Neuron (in vitro differentiated cells): Measurements from ENCODE around the gene NRN1.
"Not testable (repeated sequence)": the region's sequence is repeated elsewhere in the genome, so short reads cannot be mapped to it uniquely, and the experiment has no call there.

Experiments
- H2AFZ ChIP-seq: one replicate; pipeline ENCODE4 v1.6.1; 2013; ENCODE audit warnings: low read depth, mild to moderate bottlenecking, inconsistent platforms, low read length, moderate library complexity
- H3K27me3 ChIP-seq: one replicate; pipeline ENCODE4 v1.6.1; 2013; ENCODE audit warnings: low read length; ENCODE audit not compliant: insufficient read depth
- H3K36me3 ChIP-seq: one replicate; pipeline ENCODE4 v1.6.1; 2013; ENCODE audit warnings: low read length; ENCODE audit not compliant: insufficient read depth
- H3K4me1 ChIP-seq: one replicate; pipeline ENCODE4 v1.6.1; 2013; ENCODE audit warnings: low read length; ENCODE audit not compliant: insufficient read depth
- H3K4me3 ChIP-seq: 2 replicates; pipeline ENCODE4 v1.5.1; 2013; ENCODE audit warnings: mild to moderate bottlenecking, low read length, moderate library complexity
- H3K9me3 ChIP-seq: one replicate; pipeline ENCODE4 v1.6.1; 2013; ENCODE audit warnings: low read length

NRN1 gene

DNA sequence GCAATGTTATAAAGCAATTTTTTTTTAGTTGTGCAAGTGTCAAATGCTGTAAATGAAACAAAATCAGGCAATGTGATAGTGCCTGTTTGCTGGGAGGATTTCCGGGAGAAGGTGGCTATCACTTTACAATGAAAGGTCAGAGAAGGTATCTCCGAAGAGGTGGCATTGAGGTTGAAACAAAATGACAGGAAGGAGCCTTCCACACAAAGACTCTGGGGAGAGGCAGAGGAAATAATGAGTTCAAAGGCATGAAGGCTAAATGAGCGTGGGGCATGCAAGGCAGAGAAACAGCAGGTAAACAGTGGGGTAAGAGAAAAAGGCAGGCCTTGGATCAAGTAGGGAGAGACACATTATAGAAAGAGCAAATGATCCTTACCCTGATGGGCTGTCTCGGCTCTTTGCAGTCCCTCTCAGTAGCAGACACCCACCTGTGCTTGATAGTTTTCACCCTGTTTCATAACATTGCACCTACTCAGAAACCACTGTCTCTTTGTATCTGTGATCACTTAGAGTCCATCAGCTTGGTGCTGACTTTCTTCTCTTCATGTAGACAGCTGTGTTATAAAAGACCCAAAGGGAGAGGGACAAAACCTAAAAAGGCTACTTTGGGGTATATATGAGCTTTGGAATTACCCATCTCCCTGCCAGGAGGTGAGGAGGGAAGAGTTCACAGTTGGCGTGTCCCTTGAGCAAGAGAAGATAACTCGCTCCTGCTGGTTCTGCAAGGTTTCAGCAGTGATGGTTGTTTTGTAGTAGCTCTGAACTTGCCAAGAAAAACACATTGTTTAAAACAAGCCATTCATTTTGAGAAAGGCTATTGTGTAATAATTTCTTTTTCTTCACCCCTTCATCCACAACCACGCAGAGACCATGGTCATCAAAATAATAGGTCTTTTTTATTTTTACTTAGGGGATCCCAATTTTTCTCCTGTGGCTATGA lies 22.3 kb downstream of the NRN1 start:
- no peaks in the 10 kb centered on the region for H3K4me1 ChIP-seq
- no peak overlapping the region for H2AFZ ChIP-seq
- no peak overlapping the region for H3K4me3 ChIP-seq
- H3K27me3 ChIP-seq: peaks cover 8% of the 10 kb centered on the region
- no peaks in the 10 kb centered on the region for H3K36me3 ChIP-seq
- peaks cover 2% of the 10 kb centered on the region for H3K9me3 ChIP-seq

DNA sequence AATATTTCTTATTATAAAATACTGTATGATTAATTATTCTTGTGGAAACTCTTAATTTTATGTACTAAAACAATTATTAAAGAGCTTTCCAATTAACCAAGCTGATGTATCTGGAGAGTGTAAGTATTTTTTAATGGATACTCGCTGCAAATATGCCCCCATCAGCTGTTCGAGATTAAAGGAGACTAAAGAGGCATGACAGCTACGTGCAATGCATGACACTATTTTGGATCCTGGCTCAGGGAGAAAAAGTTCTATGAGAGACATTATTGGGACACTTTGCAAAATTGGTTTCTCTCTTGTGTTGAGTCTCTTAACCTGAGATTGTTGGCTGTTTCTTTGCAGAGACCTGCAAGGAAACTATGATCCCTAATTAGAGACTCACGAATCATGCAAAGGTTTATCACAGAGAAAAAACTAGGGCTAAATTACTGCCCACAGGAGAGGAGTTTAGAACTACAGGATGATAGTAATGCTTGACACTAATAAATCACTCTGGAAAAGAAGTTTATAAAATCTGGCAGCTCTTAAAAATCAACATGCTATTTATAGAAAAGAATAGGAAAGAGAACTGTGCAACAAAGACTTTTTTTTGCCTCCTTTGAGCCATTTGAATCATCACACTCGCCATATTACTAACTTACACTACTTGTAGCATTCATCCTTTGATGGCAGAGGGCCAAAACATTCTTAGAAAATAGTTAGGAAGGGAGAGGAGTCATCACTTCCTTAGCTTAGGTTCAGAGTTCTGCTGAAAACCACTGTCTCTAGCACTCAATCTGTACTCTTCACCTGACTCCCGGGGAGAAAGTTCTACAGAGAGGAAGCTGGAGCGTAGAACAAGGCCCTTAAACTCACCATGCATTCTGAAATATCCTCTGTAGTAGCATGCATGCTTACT lies 25.3 kb downstream of the NRN1 start:
- Histone ChIP-seq H3K36me3 (no peaks in the 10 kb centered on the region), H3K9me3 (no peaks in the 10 kb centered on the region), H3K4me1 (no peaks in the 10 kb centered on the region), H3K27me3 (peaks cover 3% of the 10 kb centered on the region), H3K4me3 (no peak overlapping the region), H2AFZ (no peak overlapping the region)

DNA sequence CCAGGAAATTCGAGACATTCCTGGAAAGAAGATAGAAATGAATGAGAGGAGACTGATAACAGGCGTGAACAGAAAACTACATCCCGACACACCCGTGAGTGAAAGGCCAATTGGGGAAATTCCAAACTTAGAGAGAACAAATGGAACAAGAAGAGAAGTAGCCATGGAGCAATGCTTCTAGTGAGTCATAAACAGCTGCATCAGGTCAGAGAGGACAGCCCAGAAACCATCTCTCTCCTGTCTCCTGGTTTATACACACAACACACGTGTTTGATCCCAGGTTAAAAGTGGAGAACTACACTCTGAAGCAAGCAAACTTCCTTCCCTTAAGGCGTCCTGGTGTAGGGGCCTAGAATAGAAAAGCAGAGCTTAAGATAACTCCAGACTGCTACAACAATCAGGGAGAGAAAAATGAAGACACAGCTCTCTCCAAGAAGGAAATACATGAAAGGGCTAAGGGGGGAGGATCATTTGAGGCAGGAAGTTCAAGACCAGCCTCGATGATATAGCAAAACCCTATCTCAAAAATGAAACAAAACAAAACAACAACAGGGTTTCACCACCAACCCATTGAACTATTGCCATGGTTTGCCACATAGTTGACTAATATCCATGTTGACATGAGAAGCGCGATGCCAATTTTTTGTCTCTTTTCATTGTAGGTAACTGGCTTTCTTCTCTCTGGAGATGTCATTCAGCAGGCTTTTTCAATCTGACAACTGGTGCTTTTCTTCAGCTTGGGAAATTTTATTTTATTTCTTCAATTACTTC lies 26.9 kb downstream of the NRN1 start:
- no peaks in the 10 kb centered on the region for H3K36me3 ChIP-seq
- H3K9me3 ChIP-seq: no peaks in the 10 kb centered on the region
- peaks cover 3% of the 10 kb centered on the region for H3K27me3 ChIP-seq
- no peak overlapping the region for H3K4me3 ChIP-seq
- no peaks in the 10 kb centered on the region for H3K4me1 ChIP-seq
- no peak overlapping the region for H2AFZ ChIP-seq

DNA sequence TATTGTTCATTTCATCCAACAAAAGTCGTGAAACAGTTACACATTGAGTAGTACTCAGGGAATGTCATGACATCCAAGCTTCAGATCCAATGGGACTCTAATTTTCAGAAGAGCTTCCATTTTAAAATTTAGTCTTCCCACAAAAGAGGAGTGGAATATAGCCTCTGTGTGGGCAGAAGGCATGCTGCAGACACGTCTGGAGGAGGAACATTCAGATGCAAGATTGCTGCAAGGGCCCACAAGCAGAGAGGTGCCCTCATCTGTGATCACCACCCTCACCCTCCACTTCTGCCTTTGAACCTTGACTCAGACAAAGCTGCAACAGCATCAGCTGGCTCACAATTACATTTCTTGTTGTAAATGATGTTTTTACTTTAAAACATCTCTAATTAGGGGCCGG lies 29.9 kb downstream of the NRN1 start:
- H3K9me3 ChIP-seq: no peaks in the 10 kb centered on the region
- H2AFZ ChIP-seq: no peak overlapping the region
- no peak overlapping the region for H3K4me3 ChIP-seq
- H3K27me3 ChIP-seq: peaks cover 2% of the 10 kb centered on the region
- no peaks in the 10 kb centered on the region for H3K36me3 ChIP-seq
- H3K4me1 ChIP-seq: no peaks in the 10 kb centered on the region

DNA sequence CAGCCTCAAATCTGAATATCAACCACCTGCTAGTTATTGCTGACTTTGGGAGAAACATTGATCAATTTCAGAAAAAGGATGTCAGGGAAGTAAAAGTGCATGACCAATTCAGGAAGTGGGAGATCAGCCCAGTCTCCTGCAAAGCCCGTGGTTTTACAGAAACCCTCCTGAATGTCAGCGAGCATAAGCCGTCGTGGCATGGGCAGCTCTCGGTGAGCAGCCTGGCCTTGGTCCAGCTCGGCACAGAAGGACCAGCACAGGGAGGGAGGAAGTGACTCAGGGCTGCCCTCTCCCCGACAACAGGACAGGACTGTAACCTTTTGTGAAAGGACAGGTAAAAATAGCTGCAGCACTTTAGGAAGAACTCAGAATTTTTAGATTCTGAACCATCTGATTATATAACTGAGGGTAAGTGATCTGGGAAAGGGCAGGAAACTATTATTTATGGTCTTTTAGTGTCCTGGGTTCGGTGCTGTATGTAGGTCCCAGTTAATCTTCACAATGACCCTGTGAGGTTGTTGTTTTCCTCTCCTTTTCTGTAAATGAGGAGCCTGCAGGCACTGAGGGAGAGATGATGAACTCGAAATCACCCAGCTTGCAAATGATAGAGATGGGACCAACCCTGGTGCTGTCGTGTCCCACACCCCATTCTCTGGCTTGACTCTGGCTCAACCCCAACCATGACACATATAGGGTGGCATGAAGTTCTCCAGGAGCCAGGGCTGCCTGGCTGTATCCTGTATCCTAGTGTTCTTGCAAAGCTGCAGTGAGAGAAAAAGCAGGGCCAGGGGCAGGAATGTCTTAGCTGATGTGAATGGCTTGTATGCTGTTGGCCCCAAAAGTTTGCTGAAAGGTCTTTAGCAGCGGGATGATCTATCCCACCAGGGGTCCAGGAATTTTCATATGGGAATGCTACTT lies 37.6 kb downstream of the NRN1 start:
- no peak overlapping the region for H2AFZ ChIP-seq
- no peak overlapping the region for H3K4me3 ChIP-seq
- H3K36me3 ChIP-seq: no peaks in the 10 kb centered on the region
- H3K27me3 ChIP-seq: no peaks in the 10 kb centered on the region
- no peaks in the 10 kb centered on the region for H3K4me1 ChIP-seq
- H3K9me3 ChIP-seq: no peaks in the 10 kb centered on the region

DNA sequence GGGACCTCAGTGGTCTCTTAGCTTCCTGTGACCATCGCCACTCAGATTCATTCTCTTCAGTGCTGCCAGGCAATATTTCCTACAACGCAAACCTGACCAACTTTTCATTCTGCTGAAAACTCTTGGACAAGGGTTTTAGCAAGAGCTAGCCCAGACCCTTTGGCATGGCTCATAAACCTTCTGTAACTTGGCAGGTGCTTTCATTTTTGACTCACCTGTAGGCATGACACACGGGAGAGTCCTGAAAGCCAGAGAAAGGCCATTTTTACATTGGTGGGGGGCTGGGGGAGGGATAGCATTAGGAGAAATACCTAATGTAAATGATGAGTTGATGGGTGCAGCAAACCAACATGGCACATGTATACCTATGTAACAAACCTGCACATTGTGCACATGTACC lies 38.7 kb downstream of the NRN1 start:
- H3K36me3 ChIP-seq, H3K4me1 ChIP-seq: not testable (repeated sequence)

DNA sequence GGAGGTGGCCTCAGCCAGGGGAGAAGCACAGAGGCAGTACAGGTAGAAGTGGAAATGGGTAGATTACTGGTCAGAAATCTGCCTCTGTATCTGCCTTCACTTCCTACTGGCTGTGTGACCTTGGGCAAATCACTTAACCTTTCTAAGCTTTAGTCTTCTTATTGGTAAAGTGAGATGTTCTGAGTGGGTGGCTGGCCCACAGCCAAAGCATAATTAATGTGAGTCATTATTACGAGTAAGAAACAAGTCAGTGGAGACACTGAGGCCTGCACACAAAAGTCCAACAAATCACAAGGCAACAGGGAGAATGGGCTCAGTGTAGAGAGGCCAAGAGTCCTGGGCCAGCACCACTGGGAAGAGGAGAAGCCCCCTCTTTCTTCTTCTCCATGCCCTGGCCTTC lies 39.1 kb downstream of the NRN1 start:
- Histone ChIP-seq H3K4me3 (no peak overlapping the region), H3K36me3 (no peaks in the 10 kb centered on the region), H3K27me3 (no peaks in the 10 kb centered on the region), H3K9me3 (no peaks in the 10 kb centered on the region), H2AFZ (no peak overlapping the region), H3K4me1 (no peaks in the 10 kb centered on the region)

More for the DNA sequence above, 38.7 kb downstream of the NRN1 start:
- not testable (repeated sequence) for H3K27me3 ChIP-seq, H3K4me3 ChIP-seq, H3K9me3 ChIP-seq, H2AFZ ChIP-seq

DNA sequence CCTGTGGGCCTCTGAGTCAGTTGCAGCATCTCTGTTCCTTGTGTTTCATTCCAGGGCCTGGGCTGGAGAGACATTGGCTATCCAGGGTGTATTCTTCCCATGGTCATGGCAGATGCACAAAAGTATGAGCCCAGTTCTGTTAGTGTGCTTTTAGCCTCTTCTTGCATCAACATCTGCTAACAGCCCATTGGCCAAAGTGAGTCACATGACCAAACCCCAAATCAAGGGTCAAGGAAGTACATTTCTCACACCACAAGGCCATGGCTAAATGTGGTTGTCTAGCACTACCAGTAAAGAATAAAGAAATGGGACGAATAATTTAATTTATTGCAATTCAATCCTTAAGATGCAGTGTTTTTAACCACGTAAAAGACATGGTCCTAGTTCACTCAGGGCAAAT lies 43.9 kb downstream of the NRN1 start:
- Histone ChIP-seq H2AFZ (no peak overlapping the region), H3K9me3 (no peaks in the 10 kb centered on the region), H3K27me3 (no peaks in the 10 kb centered on the region), H3K36me3 (no peaks in the 10 kb centered on the region), H3K4me3 (no peak overlapping the region), H3K4me1 (peaks cover 6% of the 10 kb centered on the region)

DNA sequence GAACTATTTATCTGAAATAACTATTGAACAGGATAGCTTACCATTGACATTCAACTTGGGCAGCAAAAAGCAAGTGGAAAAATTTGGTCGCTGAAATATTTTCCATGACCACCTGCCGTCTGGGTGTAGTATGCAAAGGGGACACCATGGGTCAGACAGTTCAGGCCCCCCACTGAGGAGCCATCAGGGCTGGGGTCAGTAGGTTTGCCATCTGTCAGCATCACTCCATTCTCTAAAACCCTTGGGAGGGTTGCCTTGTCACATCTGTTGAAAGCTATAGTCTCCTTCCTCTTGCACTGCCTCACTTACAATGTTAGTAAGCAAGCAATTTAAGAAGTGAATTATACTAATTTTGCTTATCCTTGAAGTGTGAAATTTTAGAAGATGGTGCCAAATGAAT lies 44.9 kb downstream of the NRN1 start:
- Histone ChIP-seq H3K36me3 (no peaks in the 10 kb centered on the region), H3K9me3 (no peaks in the 10 kb centered on the region), H3K4me3 (no peak overlapping the region), H2AFZ (no peak overlapping the region), H3K4me1 (peaks cover 6% of the 10 kb centered on the region), H3K27me3 (no peaks in the 10 kb centered on the region)

DNA sequence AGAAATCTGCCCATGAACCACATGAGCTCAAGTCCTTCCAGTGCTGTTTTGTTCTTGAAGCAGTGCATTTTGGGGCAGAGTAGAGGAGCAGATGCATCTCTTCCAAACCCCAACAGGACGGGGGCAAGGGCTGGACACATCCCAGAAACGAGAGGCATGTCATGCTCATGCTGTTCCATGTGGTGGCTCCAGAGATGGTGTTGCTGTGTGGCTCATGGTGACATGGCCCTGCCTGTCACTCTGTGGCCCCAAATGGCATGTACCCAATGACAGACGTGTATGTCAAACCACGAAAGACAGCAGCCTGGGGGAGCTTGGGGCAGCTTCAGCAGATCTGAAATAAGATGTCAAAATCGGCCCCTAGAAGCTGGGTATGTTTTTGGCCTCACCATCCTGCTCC lies 46.3 kb downstream of the NRN1 start:
- H2AFZ ChIP-seq: no peak overlapping the region

DNA sequence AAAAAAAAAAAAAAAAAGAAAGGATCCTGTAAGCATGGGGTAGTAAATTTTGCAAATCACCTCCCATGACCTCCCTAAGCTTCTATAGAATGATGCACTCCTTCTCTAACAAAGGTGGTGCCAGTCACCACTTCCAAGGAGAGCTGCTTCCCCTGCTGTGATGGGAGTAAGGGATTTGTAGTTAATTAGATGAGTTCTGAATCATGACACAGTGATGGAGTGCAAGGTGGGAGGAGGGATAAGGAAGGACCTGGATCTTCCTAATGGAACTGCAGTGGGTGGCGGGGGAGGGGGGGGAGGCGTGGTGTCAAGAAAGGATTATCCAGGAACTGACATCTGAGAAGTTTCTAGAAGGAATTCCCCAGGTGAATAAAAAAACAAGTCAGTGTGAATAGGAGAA lies 47.8 kb downstream of the NRN1 start:
- Histone ChIP-seq H3K4me1 (peaks cover 6% of the 10 kb centered on the region), H3K36me3 (no peaks in the 10 kb centered on the region), H3K9me3 (no peaks in the 10 kb centered on the region), H2AFZ (no peak overlapping the region), H3K4me3 (no peak overlapping the region), H3K27me3 (no peaks in the 10 kb centered on the region)

More for the DNA sequence above, 46.3 kb downstream of the NRN1 start:
- Histone ChIP-seq H3K4me3 (no peak overlapping the region), H3K9me3 (no peaks in the 10 kb centered on the region), H3K4me1 (peaks cover 6% of the 10 kb centered on the region), H3K27me3 (no peaks in the 10 kb centered on the region), H3K36me3 (no peaks in the 10 kb centered on the region)

DNA sequence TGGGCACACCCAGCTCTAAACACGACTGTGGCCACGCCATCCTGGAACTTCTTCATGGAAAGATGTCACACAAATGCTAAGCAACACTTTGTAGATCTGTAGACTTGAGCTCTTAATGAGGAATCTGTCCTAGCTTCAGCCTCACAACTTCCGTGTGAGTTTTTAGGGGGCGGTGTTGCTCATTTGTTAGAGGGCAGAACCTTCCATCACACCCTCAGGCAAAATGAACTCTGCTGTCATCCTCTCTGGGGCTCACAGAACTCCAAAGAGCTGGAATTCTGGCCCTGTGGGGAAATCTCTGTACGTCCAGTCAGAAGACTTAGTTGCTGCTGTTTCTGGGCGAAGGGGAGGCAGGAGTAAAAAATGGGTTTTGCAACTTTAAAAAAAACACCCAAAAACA lies 49.8 kb downstream of the NRN1 start:
- Histone ChIP-seq H3K4me3 (no peak overlapping the region), H3K36me3 (no peaks in the 10 kb centered on the region), H2AFZ (no peak overlapping the region), H3K4me1 (peaks cover 4% of the 10 kb centered on the region), H3K27me3 (no peaks in the 10 kb centered on the region), H3K9me3 (no peaks in the 10 kb centered on the region)
